GM12875 (cell line): Measurements from ENCODE around the gene BICD1.

Experiments
- H3K4me3 ChIP-seq: one replicate; pipeline ENCODE4 v1.5.1; 2011; ENCODE audit warnings: low read depth, low read length, control low read depth
- TF ChIP-seq, protein P1 (sequence below): IDR thresholded peaks from 2 replicates; pipeline ENCODE4 v1.5.1; 2011; ENCODE audit warnings: low read depth, mild to moderate bottlenecking, control low read depth, inconsistent platforms, low read length, moderate library complexity, borderline replicate concordance; ENCODE audit not compliant: insufficient read depth

BICD1 gene

DNA sequence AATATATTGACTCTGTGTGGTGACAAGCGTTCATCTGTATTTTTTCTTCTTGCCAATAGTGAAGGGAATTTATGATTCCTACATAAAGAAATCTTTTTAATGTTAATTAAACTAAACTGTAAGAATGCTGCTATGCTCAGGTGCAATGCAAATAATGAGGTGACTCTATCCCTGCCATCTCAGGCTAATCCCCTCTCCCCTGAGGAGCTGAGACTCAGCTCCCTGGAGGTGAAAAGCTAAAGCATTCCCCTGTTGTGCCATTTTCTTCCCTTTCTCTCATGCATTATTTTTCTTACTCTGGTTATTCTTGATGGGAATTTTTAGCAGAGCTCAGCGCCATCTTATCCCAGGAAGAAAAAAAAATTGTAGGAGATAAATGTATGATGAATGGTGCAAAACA is 178.8 kb downstream of the BICD1 start:
- TF ChIP-seq, protein P1, sequence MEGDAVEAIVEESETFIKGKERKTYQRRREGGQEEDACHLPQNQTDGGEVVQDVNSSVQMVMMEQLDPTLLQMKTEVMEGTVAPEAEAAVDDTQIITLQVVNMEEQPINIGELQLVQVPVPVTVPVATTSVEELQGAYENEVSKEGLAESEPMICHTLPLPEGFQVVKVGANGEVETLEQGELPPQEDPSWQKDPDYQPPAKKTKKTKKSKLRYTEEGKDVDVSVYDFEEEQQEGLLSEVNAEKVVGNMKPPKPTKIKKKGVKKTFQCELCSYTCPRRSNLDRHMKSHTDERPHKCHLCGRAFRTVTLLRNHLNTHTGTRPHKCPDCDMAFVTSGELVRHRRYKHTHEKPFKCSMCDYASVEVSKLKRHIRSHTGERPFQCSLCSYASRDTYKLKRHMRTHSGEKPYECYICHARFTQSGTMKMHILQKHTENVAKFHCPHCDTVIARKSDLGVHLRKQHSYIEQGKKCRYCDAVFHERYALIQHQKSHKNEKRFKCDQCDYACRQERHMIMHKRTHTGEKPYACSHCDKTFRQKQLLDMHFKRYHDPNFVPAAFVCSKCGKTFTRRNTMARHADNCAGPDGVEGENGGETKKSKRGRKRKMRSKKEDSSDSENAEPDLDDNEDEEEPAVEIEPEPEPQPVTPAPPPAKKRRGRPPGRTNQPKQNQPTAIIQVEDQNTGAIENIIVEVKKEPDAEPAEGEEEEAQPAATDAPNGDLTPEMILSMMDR: no peak
- H3K4me3 ChIP-seq: no peak overlapping the region

DNA sequence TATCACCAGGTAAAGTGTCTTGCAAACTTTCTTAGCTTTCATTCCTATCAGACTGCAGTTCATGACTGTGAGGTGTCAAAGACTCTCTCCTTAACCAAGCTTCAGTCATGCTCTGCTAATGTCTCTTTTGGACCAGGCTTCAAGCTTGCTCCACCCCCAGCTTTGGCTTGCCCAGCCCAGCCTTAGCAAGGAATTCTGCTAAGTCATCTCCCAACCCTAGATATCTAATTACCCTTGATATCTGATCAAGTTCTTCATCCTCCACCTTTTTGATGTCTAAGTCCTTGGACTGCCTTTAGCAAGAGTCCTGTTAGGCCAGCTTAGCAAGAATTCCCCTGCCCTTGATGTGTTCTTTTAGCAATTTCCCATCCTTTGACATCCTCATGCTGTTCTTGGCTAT is 183.8 kb downstream of the BICD1 start:
- TF ChIP-seq, protein P1: no peak
- no peak overlapping the region for H3K4me3 ChIP-seq

DNA sequence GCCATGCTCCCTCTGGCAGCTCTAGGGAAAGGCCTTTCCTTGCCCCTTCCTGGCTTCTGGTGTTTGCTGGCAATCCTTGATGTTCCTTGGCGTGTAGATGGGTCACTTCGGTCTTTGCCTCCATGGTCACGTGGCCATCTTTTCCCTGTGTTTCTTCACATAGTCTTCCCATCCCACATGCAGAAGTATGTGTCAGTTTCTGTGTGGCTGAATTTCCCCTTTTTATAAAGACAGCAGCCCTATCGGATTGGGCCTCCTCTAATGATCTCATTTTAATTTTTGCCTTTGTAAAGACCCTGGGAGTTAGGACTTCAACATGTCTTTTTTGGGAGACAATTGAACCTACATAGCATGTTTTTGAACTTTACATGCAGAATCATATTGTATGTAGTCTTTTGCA is 185.5 kb downstream of the BICD1 start:
- no peak overlapping the region for H3K4me3 ChIP-seq
- TF ChIP-seq, protein P1: no peak

DNA sequence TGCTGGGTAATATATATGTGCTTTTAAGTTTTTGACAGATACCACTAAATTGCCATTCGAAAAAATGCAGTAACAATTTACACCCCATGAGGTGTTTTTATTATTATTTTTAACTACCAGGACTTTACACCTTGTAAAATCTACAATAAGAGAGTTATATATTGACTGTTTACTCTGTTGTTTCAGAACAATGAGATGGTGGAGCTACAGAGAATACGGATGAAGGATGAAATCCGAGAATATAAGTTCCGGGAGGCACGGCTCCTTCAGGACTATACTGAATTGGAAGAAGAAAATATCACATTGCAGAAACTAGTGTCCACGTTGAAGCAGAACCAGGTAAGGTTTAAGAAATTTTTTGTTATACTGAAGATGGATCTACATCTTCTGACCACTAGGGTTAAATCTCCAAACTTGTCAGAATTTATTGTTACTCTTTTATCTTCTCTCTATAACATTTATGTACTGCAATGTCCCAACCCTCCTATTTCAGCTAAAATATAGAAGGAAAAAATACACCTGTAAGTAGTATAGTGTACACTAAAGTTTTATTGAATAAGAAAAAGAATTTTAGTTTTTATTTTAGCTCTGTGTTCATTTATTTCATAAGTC is 187.3 kb downstream of the BICD1 start:
- TF ChIP-seq, protein P1: no peak
- H3K4me3 ChIP-seq: no peak overlapping the region

DNA sequence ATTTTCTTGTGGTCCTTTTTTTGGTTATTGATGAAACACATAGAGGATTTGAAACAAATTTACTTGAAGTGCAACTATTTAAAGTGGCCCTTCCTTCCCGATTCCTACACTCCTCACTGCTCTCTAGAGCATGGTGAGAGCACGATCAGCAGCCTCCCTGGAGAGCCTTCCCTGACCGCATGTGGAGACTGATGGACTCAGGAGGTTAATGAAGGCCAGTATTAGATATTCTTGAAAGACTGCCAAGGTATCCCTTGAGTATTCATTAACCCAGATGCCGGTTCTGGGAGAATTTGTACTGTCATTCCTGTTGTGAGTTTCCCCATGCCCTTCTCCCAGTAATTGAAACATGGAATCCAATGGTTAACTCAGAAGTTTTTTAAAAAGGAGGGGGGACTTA is 189.9 kb downstream of the BICD1 start:
- TF ChIP-seq, protein P1: no peak

DNA sequence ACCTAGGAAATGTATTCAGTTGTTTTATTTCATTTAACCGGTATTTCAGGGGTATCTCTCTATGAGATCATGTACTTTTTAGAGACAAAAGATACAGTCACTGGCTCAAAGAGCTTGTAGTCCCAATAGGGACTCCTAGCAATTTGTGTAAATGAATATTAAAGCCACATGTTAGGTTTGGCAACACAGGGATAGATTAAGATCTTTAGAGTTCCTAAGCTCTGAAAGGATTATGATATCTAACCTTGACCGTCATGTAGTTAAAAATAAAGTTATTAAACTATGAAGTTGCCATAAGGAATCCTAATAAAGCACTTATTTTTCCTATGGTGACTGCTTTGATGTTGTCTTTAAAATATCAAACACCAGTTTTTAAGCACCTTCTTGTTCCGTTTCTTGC is 192.3 kb downstream of the BICD1 start:
- TF ChIP-seq, protein P1: no peak
- no peak overlapping the region for H3K4me3 ChIP-seq

More for the DNA sequence above, 189.9 kb downstream of the BICD1 start:
- H3K4me3 ChIP-seq: no peak overlapping the region

DNA sequence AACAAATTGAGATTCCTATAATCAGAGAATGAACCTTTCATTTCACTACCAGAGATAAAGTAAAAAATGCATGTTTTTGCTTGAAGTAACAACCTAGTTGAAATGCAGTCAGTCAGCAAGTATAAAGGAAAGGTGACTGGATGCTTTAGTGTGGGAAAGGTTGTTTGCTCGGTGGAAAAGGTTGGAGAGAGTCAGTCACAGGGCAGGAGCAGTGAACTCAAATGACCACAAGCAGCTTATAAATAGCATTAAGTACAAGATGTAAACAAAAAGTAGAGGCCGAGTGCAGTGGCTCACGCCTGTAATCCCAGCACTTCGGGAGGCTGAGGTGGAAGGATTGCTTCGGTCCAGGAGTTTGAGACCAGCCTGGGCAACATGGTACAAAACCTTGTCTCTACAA is 194.6 kb downstream of the BICD1 start:
- no peak overlapping the region for H3K4me3 ChIP-seq
- TF ChIP-seq, protein P1: no peak
